HEK293 (cell line): ENCODE measurements around the gene TNS3.

Experiments used
- CTCF ChIA-PET: fragments of 350-600 bp; formaldehyde crosslinking; extraction: SDS; loops from one replicate; lab custom pipeline; 2021; ENCODE audit warnings: antibody characterized with exemption; lab: Yijun Ruan, JAX
- POLR2A ChIA-PET: fragments of 300-600 bp; formaldehyde crosslinking; extraction: SDS; loops from one replicate; lab custom pipeline; 2020; ENCODE audit warnings: antibody characterized with exemption, inconsistent platforms; lab: Yijun Ruan, JAX
- H3K27ac ChIP-seq: fragments of 200-500 bp; sonication (Bioruptor generic); 2 replicates; pipeline ENCODE4 v1.5.1; 2014; ENCODE audit warnings: low read depth, low read length, control low read depth, inconsistent platforms; ENCODE audit errors: extremely low read depth
- H3K36me3 ChIP-seq, 2 experiments: fragments of 200-500 bp in 1 of 2; sonication (Bioruptor generic) in 1 of 2; 1 replicate in 1 of 2; 2 replicates in 1 of 2; pipeline ENCODE4 v1.5.1; 2014 to 2017; ENCODE audit warnings: inconsistent platforms in 2 of 2, low read length in 2 of 2; ENCODE audit not compliant: control insufficient read depth in 2 of 2, insufficient read depth in 1 of 2
- H3K4me1 ChIP-seq: fragments of 200-500 bp; sonication (Bioruptor generic); 2 replicates; pipeline ENCODE4 v1.5.1; 2014; ENCODE audit warnings: mild to moderate bottlenecking, low read length, inconsistent platforms; ENCODE audit not compliant: control insufficient read depth, insufficient read depth
- H3K4me3 ChIP-seq: 2 replicates; pipeline ENCODE4 v1.5.1; 2011; ENCODE audit warnings: low read depth, mild to moderate bottlenecking, control low read depth, low read length, moderate library complexity
- H3K9me3 ChIP-seq: fragments of 200-500 bp; sonication (Bioruptor generic); 2 replicates; pipeline ENCODE4 v1.5.1; 2014; ENCODE audit warnings: low read depth, low read length, inconsistent platforms; ENCODE audit not compliant: control insufficient read depth, insufficient read depth
- MYNN ChIP-seq: fragments of 450-650 bp; formaldehyde crosslinking; IDR thresholded peaks from 2 replicates; pipeline ENCODE4 v1.5.1; 2016; ENCODE audit warnings: missing biosample characterization, missing genetic modification characterization, borderline replicate concordance
- OVOL3 ChIP-seq: fragments of 450-650 bp; formaldehyde crosslinking; IDR thresholded peaks from 2 replicates; pipeline ENCODE4 v1.5.1; 2016; ENCODE audit warnings: missing biosample characterization, missing genetic modification characterization
- SCRT1 ChIP-seq: fragments of 450-650 bp; formaldehyde crosslinking; IDR thresholded peaks from 2 replicates; pipeline ENCODE4 v1.5.1; 2016; ENCODE audit warnings: missing biosample characterization, missing genetic modification characterization, borderline replicate concordance
- SCRT2 ChIP-seq: fragments of 450-650 bp; formaldehyde crosslinking; IDR thresholded peaks from 2 replicates; pipeline ENCODE4 v1.5.1; 2016; ENCODE audit warnings: missing biosample characterization, missing genetic modification characterization
- YY1 ChIP-seq: fragments of 450-650 bp; formaldehyde crosslinking; IDR thresholded peaks from 2 replicates; pipeline ENCODE4 v1.5.1; 2018; ENCODE audit warnings: missing biosample characterization, missing genetic modification characterization
- ZNF2 ChIP-seq: fragments of 450-650 bp; formaldehyde crosslinking; IDR thresholded peaks from 2 replicates; pipeline ENCODE4 v1.5.1; 2016; ENCODE audit warnings: missing biosample characterization, missing genetic modification characterization
- ZNF202 ChIP-seq: fragments of 450-650 bp; formaldehyde crosslinking; IDR thresholded peaks from 2 replicates; pipeline ENCODE4 v1.5.1; 2016; ENCODE audit warnings: missing biosample characterization, missing genetic modification characterization, borderline replicate concordance
- ZNF221 ChIP-seq: fragments of 450-650 bp; formaldehyde crosslinking; IDR thresholded peaks from 2 replicates; pipeline ENCODE4 v1.5.1; 2017; ENCODE audit warnings: missing biosample characterization, missing genetic modification characterization, borderline replicate concordance
- ZNF311 ChIP-seq: fragments of 450-650 bp; formaldehyde crosslinking; IDR thresholded peaks from 2 replicates; pipeline ENCODE4 v1.5.1; 2017; ENCODE audit warnings: missing biosample characterization, missing genetic modification characterization, borderline replicate concordance
- ZNF416 ChIP-seq: fragments of 450-650 bp; formaldehyde crosslinking; IDR thresholded peaks from 2 replicates; pipeline ENCODE4 v1.5.1; 2016; ENCODE audit warnings: missing biosample characterization, missing genetic modification characterization
- ZNF600 ChIP-seq: fragments of 450-650 bp; formaldehyde crosslinking; IDR thresholded peaks from 2 replicates; pipeline ENCODE4 v1.5.1; 2016; ENCODE audit warnings: missing biosample characterization, missing genetic modification characterization
- ZNF623 ChIP-seq: fragments of 450-650 bp; formaldehyde crosslinking; IDR thresholded peaks from 2 replicates; pipeline ENCODE4 v1.5.1; 2016; ENCODE audit warnings: missing biosample characterization, missing genetic modification characterization
- ZNF629 ChIP-seq: fragments of 450-650 bp; formaldehyde crosslinking; IDR thresholded peaks from 2 replicates; pipeline ENCODE4 v1.5.1; 2017; ENCODE audit warnings: missing biosample characterization, missing genetic modification characterization
- ZNF843 ChIP-seq: fragments of 450-650 bp; formaldehyde crosslinking; IDR thresholded peaks from 2 replicates; pipeline ENCODE4 v1.5.1; 2016; ENCODE audit warnings: missing biosample characterization, missing genetic modification characterization
- TF ChIP-seq, protein P1 (sequence below): fragments of 450-650 bp; formaldehyde crosslinking; IDR thresholded peaks from 2 replicates; pipeline ENCODE4 v1.5.1; 2016; ENCODE audit warnings: missing biosample characterization, missing genetic modification characterization, borderline replicate concordance
- TF ChIP-seq, protein P2 (sequence below): fragments of 450-650 bp; formaldehyde crosslinking; IDR thresholded peaks from 2 replicates; pipeline ENCODE4 v1.5.1; 2016; ENCODE audit warnings: missing biosample characterization, missing genetic modification characterization, low read depth
- TF ChIP-seq, protein P3 (sequence below): fragments of 450-650 bp; formaldehyde crosslinking; IDR thresholded peaks from 2 replicates; pipeline ENCODE4 v1.5.1; 2016; ENCODE audit warnings: missing biosample characterization, missing genetic modification characterization
- TF ChIP-seq, protein P4 (sequence below): fragments of 450-650 bp; formaldehyde crosslinking; IDR thresholded peaks from 2 replicates; pipeline ENCODE4 v1.5.1; 2016; ENCODE audit warnings: missing biosample characterization, missing genetic modification characterization

The TNS3 gene

DNA sequence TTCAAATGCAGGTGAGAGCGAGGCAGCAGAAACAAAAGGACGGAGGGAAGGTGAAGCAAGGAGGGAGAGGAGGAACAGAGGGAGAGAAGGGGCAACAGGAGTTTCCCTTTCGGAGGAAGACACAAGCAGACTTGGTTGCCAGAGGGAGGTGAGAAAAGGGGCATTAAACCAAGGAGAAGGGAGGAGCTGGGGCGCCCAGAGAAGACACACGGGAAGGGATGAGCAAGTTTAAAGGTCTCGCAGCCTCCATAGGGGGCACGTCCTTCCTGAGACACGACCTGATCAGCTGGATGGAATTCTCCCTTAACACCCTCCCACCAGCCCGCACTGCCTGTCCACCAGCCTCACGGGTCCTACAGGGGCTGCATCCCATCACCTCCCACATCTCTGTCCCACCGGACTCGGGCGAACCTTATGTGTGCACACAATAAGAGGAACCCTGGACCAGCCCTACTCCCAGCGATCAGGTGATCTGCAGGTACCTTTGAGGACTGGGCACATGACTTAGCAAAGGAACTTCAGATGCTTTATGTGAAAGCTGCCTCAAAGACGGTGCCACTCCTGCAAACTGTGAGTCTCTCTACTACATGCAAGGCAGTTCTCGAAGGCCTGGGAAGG lies 251.2 kb downstream of the TNS3 start:
- Histone ChIP-seq H3K4me1 (peaks cover 7% of the 10 kb centered on the region), H3K9me3 (no peaks in the 10 kb centered on the region), H3K36me3 (no peaks in the 10 kb centered on the region), H3K4me3 (no peak overlapping the region), H3K27ac (no peak overlapping the region)
- POLR2A ChIA-PET: no interaction called here
- CTCF ChIA-PET: no interaction called here
- TF ChIP-seq ZNF2 (tag by site-specific recombination) (no peak), ZNF600 (no peak), YY1 (tag by site-specific recombination) (no peak), ZNF843 (no peak), SCRT1 (no peak), ZNF629 (tag by site-specific recombination) (no peak), ZNF311 (no peak), ZNF416 (tag by site-specific recombination) (no peak), ZNF623 (tag by site-specific recombination) (no peak), ZNF221 (tag by site-specific recombination) (no peak), ZNF202 (tag by site-specific recombination) (no peak), OVOL3 (tag by site-specific recombination) (no peak), MYNN (tag by site-specific recombination) (no peak), SCRT2 (tag by site-specific recombination) (no peak)
- TF ChIP-seq, protein P1, sequence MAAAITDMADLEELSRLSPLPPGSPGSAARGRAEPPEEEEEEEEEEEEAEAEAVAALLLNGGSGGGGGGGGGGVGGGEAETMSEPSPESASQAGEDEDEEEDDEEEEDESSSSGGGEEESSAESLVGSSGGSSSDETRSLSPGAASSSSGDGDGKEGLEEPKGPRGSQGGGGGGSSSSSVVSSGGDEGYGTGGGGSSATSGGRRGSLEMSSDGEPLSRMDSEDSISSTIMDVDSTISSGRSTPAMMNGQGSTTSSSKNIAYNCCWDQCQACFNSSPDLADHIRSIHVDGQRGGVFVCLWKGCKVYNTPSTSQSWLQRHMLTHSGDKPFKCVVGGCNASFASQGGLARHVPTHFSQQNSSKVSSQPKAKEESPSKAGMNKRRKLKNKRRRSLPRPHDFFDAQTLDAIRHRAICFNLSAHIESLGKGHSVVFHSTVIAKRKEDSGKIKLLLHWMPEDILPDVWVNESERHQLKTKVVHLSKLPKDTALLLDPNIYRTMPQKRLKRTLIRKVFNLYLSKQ: no peak
- TF ChIP-seq, protein P2, sequence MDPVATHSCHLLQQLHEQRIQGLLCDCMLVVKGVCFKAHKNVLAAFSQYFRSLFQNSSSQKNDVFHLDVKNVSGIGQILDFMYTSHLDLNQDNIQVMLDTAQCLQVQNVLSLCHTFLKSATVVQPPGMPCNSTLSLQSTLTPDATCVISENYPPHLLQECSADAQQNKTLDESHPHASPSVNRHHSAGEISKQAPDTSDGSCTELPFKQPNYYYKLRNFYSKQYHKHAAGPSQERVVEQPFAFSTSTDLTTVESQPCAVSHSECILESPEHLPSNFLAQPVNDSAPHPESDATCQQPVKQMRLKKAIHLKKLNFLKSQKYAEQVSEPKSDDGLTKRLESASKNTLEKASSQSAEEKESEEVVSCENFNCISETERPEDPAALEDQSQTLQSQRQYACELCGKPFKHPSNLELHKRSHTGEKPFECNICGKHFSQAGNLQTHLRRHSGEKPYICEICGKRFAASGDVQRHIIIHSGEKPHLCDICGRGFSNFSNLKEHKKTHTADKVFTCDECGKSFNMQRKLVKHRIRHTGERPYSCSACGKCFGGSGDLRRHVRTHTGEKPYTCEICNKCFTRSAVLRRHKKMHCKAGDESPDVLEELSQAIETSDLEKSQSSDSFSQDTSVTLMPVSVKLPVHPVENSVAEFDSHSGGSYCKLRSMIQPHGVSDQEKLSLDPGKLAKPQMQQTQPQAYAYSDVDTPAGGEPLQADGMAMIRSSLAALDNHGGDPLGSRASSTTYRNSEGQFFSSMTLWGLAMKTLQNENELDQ (tag by site-specific recombination): no peak
- TF ChIP-seq, protein P3, sequence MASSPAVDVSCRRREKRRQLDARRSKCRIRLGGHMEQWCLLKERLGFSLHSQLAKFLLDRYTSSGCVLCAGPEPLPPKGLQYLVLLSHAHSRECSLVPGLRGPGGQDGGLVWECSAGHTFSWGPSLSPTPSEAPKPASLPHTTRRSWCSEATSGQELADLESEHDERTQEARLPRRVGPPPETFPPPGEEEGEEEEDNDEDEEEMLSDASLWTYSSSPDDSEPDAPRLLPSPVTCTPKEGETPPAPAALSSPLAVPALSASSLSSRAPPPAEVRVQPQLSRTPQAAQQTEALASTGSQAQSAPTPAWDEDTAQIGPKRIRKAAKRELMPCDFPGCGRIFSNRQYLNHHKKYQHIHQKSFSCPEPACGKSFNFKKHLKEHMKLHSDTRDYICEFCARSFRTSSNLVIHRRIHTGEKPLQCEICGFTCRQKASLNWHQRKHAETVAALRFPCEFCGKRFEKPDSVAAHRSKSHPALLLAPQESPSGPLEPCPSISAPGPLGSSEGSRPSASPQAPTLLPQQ: no peak
- TF ChIP-seq, protein P4, sequence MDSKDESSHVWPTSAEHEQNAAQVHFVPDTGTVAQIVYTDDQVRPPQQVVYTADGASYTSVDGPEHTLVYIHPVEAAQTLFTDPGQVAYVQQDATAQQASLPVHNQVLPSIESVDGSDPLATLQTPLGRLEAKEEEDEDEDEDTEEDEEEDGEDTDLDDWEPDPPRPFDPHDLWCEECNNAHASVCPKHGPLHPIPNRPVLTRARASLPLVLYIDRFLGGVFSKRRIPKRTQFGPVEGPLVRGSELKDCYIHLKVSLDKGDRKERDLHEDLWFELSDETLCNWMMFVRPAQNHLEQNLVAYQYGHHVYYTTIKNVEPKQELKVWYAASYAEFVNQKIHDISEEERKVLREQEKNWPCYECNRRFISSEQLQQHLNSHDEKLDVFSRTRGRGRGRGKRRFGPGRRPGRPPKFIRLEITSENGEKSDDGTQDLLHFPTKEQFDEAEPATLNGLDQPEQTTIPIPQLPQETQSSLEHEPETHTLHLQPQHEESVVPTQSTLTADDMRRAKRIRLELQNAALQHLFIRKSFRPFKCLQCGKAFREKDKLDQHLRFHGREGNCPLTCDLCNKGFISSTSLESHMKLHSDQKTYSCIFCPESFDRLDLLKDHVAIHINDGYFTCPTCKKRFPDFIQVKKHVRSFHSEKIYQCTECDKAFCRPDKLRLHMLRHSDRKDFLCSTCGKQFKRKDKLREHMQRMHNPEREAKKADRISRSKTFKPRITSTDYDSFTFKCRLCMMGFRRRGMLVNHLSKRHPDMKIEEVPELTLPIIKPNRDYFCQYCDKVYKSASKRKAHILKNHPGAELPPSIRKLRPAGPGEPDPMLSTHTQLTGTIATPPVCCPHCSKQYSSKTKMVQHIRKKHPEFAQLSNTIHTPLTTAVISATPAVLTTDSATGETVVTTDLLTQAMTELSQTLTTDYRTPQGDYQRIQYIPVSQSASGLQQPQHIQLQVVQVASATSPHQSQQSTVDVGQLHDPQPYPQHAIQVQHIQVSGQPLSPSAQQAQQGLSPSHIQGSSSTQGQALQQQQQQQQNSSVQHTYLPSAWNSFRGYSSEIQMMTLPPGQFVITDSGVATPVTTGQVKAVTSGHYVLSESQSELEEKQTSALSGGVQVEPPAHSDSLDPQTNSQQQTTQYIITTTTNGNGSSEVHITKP: no peak
- TF ChIP-seq, all 188 proteins: peak for 0
